ENCODE results near the gene WWOX.

WWOX gene

GRCh38 chr16:78659668-78660217 lies 560.3 kb downstream of the WWOX start:
- Mint-ChIP-seq H3K27me3 (peaks cover 10% of the 10 kb centered on the region), H3K9me3 (no peaks in the 10 kb centered on the region), H3K4me3 (no peak overlapping the region), H3K4me1 (no peaks in the 10 kb centered on the region), H3K36me3 (ENCODE audit: insufficient read depth) (no peaks in the 10 kb centered on the region), H3K27ac (ENCODE audit: low read depth) (no peak overlapping the region)
- ATAC-seq (replicated peaks; ENCODE audit: extremely low read depth, poor library complexity, severe bottlenecking) = no peak
- DNase-seq (ENCODE audit: low spot score in 2 of 2) = no peak

- no peaks in the 10 kb centered on the region for H3K4me1 Mint-ChIP-seq
- DNase-seq (ENCODE audit: low spot score in 2 of 2) (no peak), ATAC-seq (replicated peaks; ENCODE audit: extremely low read depth, poor library complexity, severe bottlenecking) (no peak)
- H3K36me3 Mint-ChIP-seq (ENCODE audit: insufficient read depth) = no peaks in the 10 kb centered on the region
- H3K27me3 Mint-ChIP-seq = peaks cover 10% of the 10 kb centered on the region
- H3K4me3 Mint-ChIP-seq = no peak overlapping the region
- H3K27ac Mint-ChIP-seq (ENCODE audit: low read depth) = no peak overlapping the region
- H3K9me3 Mint-ChIP-seq = no peaks in the 10 kb centered on the region
These were observed 561.3 kb downstream of the WWOX start for GRCh38 chr16:78660795-78661194.

- Mint-ChIP-seq H3K27me3 (no peaks in the 10 kb centered on the region), H3K4me3 (no peak overlapping the region), H3K9me3 (no peaks in the 10 kb centered on the region), H3K36me3 (ENCODE audit: insufficient read depth) (peaks cover 4% of the 10 kb centered on the region), H3K27ac (ENCODE audit: low read depth) (no peak overlapping the region), H3K4me1 (no peaks in the 10 kb centered on the region)
- ATAC-seq (replicated peaks; ENCODE audit: extremely low read depth, poor library complexity, severe bottlenecking) (no peak), DNase-seq (ENCODE audit: low spot score in 2 of 2) (no peak)
These were observed 564.2 kb downstream of the WWOX start for GRCh38 chr16:78663690-78664089.

- H3K36me3 Mint-ChIP-seq (ENCODE audit: insufficient read depth) = peaks cover 4% of the 10 kb centered on the region
- ATAC-seq (replicated peaks; ENCODE audit: extremely low read depth, poor library complexity, severe bottlenecking) (no peak), DNase-seq (ENCODE audit: low spot score in 2 of 2) (no peak)
- H3K4me1 Mint-ChIP-seq = no peaks in the 10 kb centered on the region
- H3K27me3 Mint-ChIP-seq = no peaks in the 10 kb centered on the region
- no peak overlapping the region for H3K4me3 Mint-ChIP-seq
- no peaks in the 10 kb centered on the region for H3K9me3 Mint-ChIP-seq
- H3K27ac Mint-ChIP-seq (ENCODE audit: low read depth) = no peak overlapping the region
These were observed 565.6 kb downstream of the WWOX start for GRCh38 chr16:78664811-78665772.

GRCh38 chr16:78666318-78666717 lies 566.9 kb downstream of the WWOX start:
- peaks cover 4% of the 10 kb centered on the region for H3K36me3 Mint-ChIP-seq (ENCODE audit: insufficient read depth)
- no peaks in the 10 kb centered on the region for H3K9me3 Mint-ChIP-seq
- DNase-seq (ENCODE audit: low spot score in 2 of 2) = no peak
- H3K27ac Mint-ChIP-seq (ENCODE audit: low read depth) = no peak overlapping the region
- H3K4me1 Mint-ChIP-seq = no peaks in the 10 kb centered on the region
- H3K27me3 Mint-ChIP-seq = no peaks in the 10 kb centered on the region
- ATAC-seq (replicated peaks; ENCODE audit: extremely low read depth, poor library complexity, severe bottlenecking) = no peak
- H3K4me3 Mint-ChIP-seq = no peak overlapping the region

GRCh38 chr16:78667675-78668074 lies 568.2 kb downstream of the WWOX start:
- H3K27ac Mint-ChIP-seq (ENCODE audit: low read depth) = no peak overlapping the region

GRCh38 chr16:78668393-78668792 lies 568.9 kb downstream of the WWOX start:
- Mint-ChIP-seq H3K27ac (ENCODE audit: low read depth) (no peak overlapping the region), H3K9me3 (no peaks in the 10 kb centered on the region), H3K4me3 (no peak overlapping the region), H3K27me3 (no peaks in the 10 kb centered on the region), H3K4me1 (no peaks in the 10 kb centered on the region), H3K36me3 (ENCODE audit: insufficient read depth) (peaks cover 4% of the 10 kb centered on the region)
- ATAC-seq (replicated peaks; ENCODE audit: extremely low read depth, poor library complexity, severe bottlenecking) (no peak), DNase-seq (ENCODE audit: low spot score in 2 of 2) (no peak)

More at GRCh38 chr16:78667675-78668074, 568.2 kb downstream of the WWOX start:
- Mint-ChIP-seq H3K4me3 (no peak overlapping the region), H3K9me3 (no peaks in the 10 kb centered on the region), H3K27me3 (no peaks in the 10 kb centered on the region), H3K4me1 (no peaks in the 10 kb centered on the region), H3K36me3 (ENCODE audit: insufficient read depth) (peaks cover 4% of the 10 kb centered on the region)
- DNase-seq (ENCODE audit: low spot score in 2 of 2) = no peak
- no peak for ATAC-seq (replicated peaks; ENCODE audit: extremely low read depth, poor library complexity, severe bottlenecking)

GRCh38 chr16:78669994-78670393 lies 570.5 kb downstream of the WWOX start:
- H3K9me3 Mint-ChIP-seq = no peaks in the 10 kb centered on the region
- H3K27me3 Mint-ChIP-seq = no peaks in the 10 kb centered on the region
- no peak overlapping the region for H3K27ac Mint-ChIP-seq (ENCODE audit: low read depth)
- DNase-seq (ENCODE audit: low spot score in 2 of 2) (no peak), ATAC-seq (replicated peaks; ENCODE audit: extremely low read depth, poor library complexity, severe bottlenecking) (no peak)
- no peaks in the 10 kb centered on the region for H3K4me1 Mint-ChIP-seq
- H3K4me3 Mint-ChIP-seq = no peak overlapping the region
- H3K36me3 Mint-ChIP-seq (ENCODE audit: insufficient read depth) = peaks cover 4% of the 10 kb centered on the region

- ATAC-seq (replicated peaks; ENCODE audit: extremely low read depth, poor library complexity, severe bottlenecking) (no peak), DNase-seq (ENCODE audit: low spot score in 2 of 2) (no peak)
- peaks cover 2% of the 10 kb centered on the region for H3K36me3 Mint-ChIP-seq (ENCODE audit: insufficient read depth)
- H3K9me3 Mint-ChIP-seq = no peaks in the 10 kb centered on the region
- H3K4me3 Mint-ChIP-seq = no peak overlapping the region
- H3K27ac Mint-ChIP-seq (ENCODE audit: low read depth) = no peak overlapping the region
- H3K4me1 Mint-ChIP-seq = no peaks in the 10 kb centered on the region
- no peaks in the 10 kb centered on the region for H3K27me3 Mint-ChIP-seq
These were observed 573.5 kb downstream of the WWOX start for GRCh38 chr16:78672779-78673556.

GRCh38 chr16:78673884-78674283 lies 574.4 kb downstream of the WWOX start:
- Mint-ChIP-seq H3K4me3 (no peak overlapping the region), H3K27ac (ENCODE audit: low read depth) (no peak overlapping the region), H3K4me1 (no peaks in the 10 kb centered on the region), H3K9me3 (no peaks in the 10 kb centered on the region), H3K36me3 (ENCODE audit: insufficient read depth) (peaks cover 1% of the 10 kb centered on the region), H3K27me3 (no peaks in the 10 kb centered on the region)
- no peak for ATAC-seq (replicated peaks; ENCODE audit: extremely low read depth, poor library complexity, severe bottlenecking)
- no peak for DNase-seq (ENCODE audit: low spot score in 2 of 2)

- ATAC-seq (replicated peaks; ENCODE audit: extremely low read depth, poor library complexity, severe bottlenecking) (no peak), DNase-seq (ENCODE audit: low spot score in 2 of 2) (no peak)
- no peaks in the 10 kb centered on the region for H3K4me1 Mint-ChIP-seq
These were observed 575.9 kb downstream of the WWOX start for GRCh38 chr16:78675312-78675711.

GRCh38 chr16:78675951-78676792 lies 576.7 kb downstream of the WWOX start:
- DNase-seq (ENCODE audit: low spot score in 2 of 2) (no peak), ATAC-seq (replicated peaks; ENCODE audit: extremely low read depth, poor library complexity, severe bottlenecking) (no peak)
- H3K36me3 Mint-ChIP-seq (ENCODE audit: insufficient read depth) = peaks cover 1% of the 10 kb centered on the region
- no peak overlapping the region for H3K27ac Mint-ChIP-seq (ENCODE audit: low read depth)
- H3K4me1 Mint-ChIP-seq = no peaks in the 10 kb centered on the region
- no peaks in the 10 kb centered on the region for H3K9me3 Mint-ChIP-seq
- no peaks in the 10 kb centered on the region for H3K27me3 Mint-ChIP-seq
- H3K4me3 Mint-ChIP-seq = no peak overlapping the region

More at GRCh38 chr16:78675312-78675711, 575.9 kb downstream of the WWOX start:
- no peak overlapping the region for H3K4me3 Mint-ChIP-seq
- peaks cover 1% of the 10 kb centered on the region for H3K36me3 Mint-ChIP-seq (ENCODE audit: insufficient read depth)
- H3K27ac Mint-ChIP-seq (ENCODE audit: low read depth) = no peak overlapping the region
- H3K27me3 Mint-ChIP-seq = no peaks in the 10 kb centered on the region
- H3K9me3 Mint-ChIP-seq = no peaks in the 10 kb centered on the region

All from central memory CD8-positive, alpha-beta T cell (primary cell).